Kasumi-1 (cell line): Measurements from ENCODE around the gene SPO11.

Source experiments
- DNase-seq, 2 experiments: peaks; one replicate each; lab custom pipeline; 2025; lab: John Stamatoyannopoulos, UW

Gene SPO11

GRCh38 chr20:57377350-57377749, 47.7 kb downstream of the SPO11 start:
- DNase-seq, result no peak

GRCh38 chr20:57378107-57378506, 48.5 kb downstream of the SPO11 start:
- no peak for DNase-seq

GRCh38 chr20:57378646-57379262, 49.2 kb downstream of the SPO11 start:
- DNase-seq, result no peak

GRCh38 chr20:57379263-57379647, 49.7 kb downstream of the SPO11 start:
- DNase-seq, result no peak

GRCh38 chr20:57380081-57380750, 50.6 kb downstream of the SPO11 start:
- no peak for DNase-seq

- peak; percentile 84 to 86 for DNase-seq
Measured at GRCh38 chr20:57381596-57382503, 52.2 kb downstream of the SPO11 start.

GRCh38 chr20:57382516-57382915, 52.9 kb downstream of the SPO11 start:
- no peak for DNase-seq

- no peak for DNase-seq
Measured at GRCh38 chr20:57383447-57384347, 54.1 kb downstream of the SPO11 start.

- no peak for DNase-seq
Measured at GRCh38 chr20:57384486-57384885, 54.9 kb downstream of the SPO11 start.

GRCh38 chr20:57384953-57385761, 55.6 kb downstream of the SPO11 start:
- no peak for DNase-seq

- DNase-seq, result no peak
Measured at GRCh38 chr20:57385940-57386339, 56.3 kb downstream of the SPO11 start.

GRCh38 chr20:57386762-57387161, 57.2 kb downstream of the SPO11 start:
- no peak for DNase-seq

- DNase-seq, result no peak
Measured at GRCh38 chr20:57387463-57387862, 57.9 kb downstream of the SPO11 start.

- DNase-seq, result no peak
Measured at GRCh38 chr20:57387945-57388371, 58.4 kb downstream of the SPO11 start.

- peak; percentile 36 to 39 for DNase-seq
Measured at GRCh38 chr20:57388953-57389694, 59.5 kb downstream of the SPO11 start.

- DNase-seq, result peak; percentile 36 to 39
Measured at GRCh38 chr20:57389695-57390603, 60.3 kb downstream of the SPO11 start.

- peak; percentile 40 to 50 for DNase-seq
Measured at GRCh38 chr20:57390604-57391438, 61.2 kb downstream of the SPO11 start, which contains the start of gene RBM38. TSS of gene RBM38 (plus strand) at chr20:57391396. CDS start at chr20:57391582, 186 bp downstream.
